ENCODE data around the gene MPP2. TPM values are rescaled to one million over a fixed set of nuclear protein-coding genes. Genes with fewer than 3 reads are reported as not detected.

Gene MPP2
- total RNA-seq, 2 experiments from 2014 or later, result 0.16 to 0.67 TPM

DNA sequence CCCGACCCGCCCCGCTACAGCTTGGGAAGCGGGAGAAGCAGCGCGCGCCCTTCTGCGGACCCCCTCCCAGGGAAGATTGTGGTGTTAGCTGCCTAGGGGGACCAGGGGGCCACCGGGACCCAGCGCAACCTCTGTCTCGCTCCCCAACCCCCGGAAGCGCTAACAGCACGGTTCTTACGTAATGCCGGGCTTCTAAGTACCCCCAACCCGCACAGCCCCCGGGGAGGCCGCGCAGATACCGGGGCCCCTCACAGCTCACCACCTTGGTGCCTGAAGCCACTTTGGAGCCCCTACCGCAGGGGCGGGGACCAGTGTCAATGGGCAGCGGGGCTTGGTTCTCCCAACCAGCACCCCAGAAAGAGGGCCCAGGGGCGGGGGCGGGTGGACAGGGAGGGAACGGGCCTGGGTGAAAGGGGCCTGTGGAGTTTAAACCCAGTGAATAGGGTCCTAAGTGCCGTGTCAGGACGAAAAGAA lies 348 bp downstream of the MPP2 start:
- TF ChIP-seq, protein P1, sequence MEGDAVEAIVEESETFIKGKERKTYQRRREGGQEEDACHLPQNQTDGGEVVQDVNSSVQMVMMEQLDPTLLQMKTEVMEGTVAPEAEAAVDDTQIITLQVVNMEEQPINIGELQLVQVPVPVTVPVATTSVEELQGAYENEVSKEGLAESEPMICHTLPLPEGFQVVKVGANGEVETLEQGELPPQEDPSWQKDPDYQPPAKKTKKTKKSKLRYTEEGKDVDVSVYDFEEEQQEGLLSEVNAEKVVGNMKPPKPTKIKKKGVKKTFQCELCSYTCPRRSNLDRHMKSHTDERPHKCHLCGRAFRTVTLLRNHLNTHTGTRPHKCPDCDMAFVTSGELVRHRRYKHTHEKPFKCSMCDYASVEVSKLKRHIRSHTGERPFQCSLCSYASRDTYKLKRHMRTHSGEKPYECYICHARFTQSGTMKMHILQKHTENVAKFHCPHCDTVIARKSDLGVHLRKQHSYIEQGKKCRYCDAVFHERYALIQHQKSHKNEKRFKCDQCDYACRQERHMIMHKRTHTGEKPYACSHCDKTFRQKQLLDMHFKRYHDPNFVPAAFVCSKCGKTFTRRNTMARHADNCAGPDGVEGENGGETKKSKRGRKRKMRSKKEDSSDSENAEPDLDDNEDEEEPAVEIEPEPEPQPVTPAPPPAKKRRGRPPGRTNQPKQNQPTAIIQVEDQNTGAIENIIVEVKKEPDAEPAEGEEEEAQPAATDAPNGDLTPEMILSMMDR (conservative IDR thresholded peaks at IDR 0.05; ENCODE audit: low read length), result no peak
- TF ChIP-seq EZH2phosphoT487 (IDR thresholded peaks at IDR 0.05; ENCODE audit: borderline replicate concordance, low read depth, low read length), result no peak
- BruUV-seq (replicated peaks), result no TSS peak
- Histone ChIP-seq H3K4me2 (ENCODE audit: low read length) (peak overlapping the region; percentile 69), H3K9me3 (ENCODE audit: low read length) (no peaks in the 10 kb centered on the region), H3K4me3 (ENCODE audit: low read depth, low read length, poor library complexity, severe bottlenecking) (peak overlapping the region; percentile 53), H2AFZ (ENCODE audit: low read length) (peak overlapping the region; percentile 52), H4K20me1 (ENCODE audit: insufficient read depth, low read length) (no peaks in the 10 kb centered on the region), H3K27ac (ENCODE audit: low read depth, low read length, poor library complexity, severe bottlenecking) (no peak overlapping the region), H3K4me1 (ENCODE audit: insufficient read depth, low read length, poor library complexity, severe bottlenecking) (peaks cover 12% of the 10 kb centered on the region), H3K79me2 (ENCODE audit: insufficient read depth, low read depth, low read length) (no peaks in the 10 kb centered on the region), H3K9me2 (ENCODE audit: insufficient read depth, low read length) (no peaks in the 10 kb centered on the region), H3K36me3 (ENCODE audit: insufficient read depth, low read length) (no peaks in the 10 kb centered on the region)
- no peak for DNase-seq (ENCODE audit: low spot score)
- ChIA-PET CTCF (ENCODE audit: unreplicated experiment) (no interaction called here), POLR2A (no interaction called here)
- intact Hi-C loops (cut with micrococcal nuclease; ENCODE audit: unreplicated experiment), result no loop called here

DNA sequence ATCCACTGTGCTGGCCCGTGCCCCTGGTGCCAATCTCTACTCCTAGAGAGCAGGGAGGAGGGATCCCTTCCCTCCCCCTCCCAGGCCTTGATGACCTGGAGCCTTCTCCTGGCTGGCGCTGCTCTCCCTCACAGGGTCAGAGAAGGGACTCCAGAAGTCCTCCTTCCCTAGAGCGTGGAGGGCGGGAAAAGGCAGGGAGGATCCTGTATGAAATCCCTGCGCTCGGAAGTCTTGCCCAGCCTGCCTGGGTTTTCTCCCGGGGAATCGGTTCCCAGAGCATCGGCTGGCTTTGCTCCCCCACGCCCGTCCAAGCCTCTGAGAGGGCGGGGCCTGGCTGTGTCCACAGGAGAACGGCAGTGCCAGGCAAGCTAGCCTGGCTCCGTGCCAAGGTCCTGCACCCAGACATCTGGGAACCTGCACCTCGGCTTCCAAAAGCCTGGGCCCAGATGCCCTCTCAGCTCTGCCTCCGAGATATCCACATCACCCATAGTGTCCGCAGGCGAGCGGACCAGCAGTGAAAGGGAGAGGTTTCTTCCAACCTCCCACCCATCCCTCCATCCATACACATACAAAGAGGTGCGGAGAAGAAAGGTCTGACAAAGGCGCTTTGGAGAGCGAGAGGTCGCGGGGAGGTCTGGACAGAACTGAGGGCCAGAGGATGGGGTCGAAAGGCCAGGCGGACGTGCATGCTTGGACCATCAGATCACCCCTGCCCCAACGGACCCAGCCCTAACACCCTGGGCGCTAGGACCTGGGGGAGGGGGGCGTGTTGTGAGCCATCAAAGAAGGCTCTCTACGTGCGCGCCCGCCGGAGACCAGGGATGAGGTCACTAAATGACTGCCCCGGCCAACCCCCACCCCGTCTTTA lies 1.1 kb downstream of the MPP2 start:
- Histone ChIP-seq H3K36me3 (ENCODE audit: insufficient read depth, low read length) (no peaks in the 10 kb centered on the region), H4K20me1 (ENCODE audit: insufficient read depth, low read length) (no peaks in the 10 kb centered on the region), H3K27ac (ENCODE audit: low read depth, low read length, poor library complexity, severe bottlenecking) (no peak overlapping the region), H3K4me2 (ENCODE audit: low read length) (no peak overlapping the region), H3K4me1 (ENCODE audit: insufficient read depth, low read length, poor library complexity, severe bottlenecking) (peaks cover 12% of the 10 kb centered on the region), H3K79me2 (ENCODE audit: insufficient read depth, low read depth, low read length) (no peaks in the 10 kb centered on the region), H2AFZ (ENCODE audit: low read length) (no peak overlapping the region), H3K9me2 (ENCODE audit: insufficient read depth, low read length) (no peaks in the 10 kb centered on the region), H3K9me3 (ENCODE audit: low read length) (no peaks in the 10 kb centered on the region), H3K4me3 (ENCODE audit: low read depth, low read length, poor library complexity, severe bottlenecking) (no peak overlapping the region)
- TF ChIP-seq, protein P1 (conservative IDR thresholded peaks at IDR 0.05; ENCODE audit: low read length), result no peak
- no peak for TF ChIP-seq EZH2phosphoT487 (IDR thresholded peaks at IDR 0.05; ENCODE audit: borderline replicate concordance, low read depth, low read length)
- intact Hi-C loops (cut with micrococcal nuclease; ENCODE audit: unreplicated experiment), result no loop called here
- no peak for DNase-seq (ENCODE audit: low spot score)
- ChIA-PET POLR2A (no interaction called here), CTCF (ENCODE audit: unreplicated experiment) (no interaction called here)
- no TSS peak for BruUV-seq (replicated peaks)

DNA sequence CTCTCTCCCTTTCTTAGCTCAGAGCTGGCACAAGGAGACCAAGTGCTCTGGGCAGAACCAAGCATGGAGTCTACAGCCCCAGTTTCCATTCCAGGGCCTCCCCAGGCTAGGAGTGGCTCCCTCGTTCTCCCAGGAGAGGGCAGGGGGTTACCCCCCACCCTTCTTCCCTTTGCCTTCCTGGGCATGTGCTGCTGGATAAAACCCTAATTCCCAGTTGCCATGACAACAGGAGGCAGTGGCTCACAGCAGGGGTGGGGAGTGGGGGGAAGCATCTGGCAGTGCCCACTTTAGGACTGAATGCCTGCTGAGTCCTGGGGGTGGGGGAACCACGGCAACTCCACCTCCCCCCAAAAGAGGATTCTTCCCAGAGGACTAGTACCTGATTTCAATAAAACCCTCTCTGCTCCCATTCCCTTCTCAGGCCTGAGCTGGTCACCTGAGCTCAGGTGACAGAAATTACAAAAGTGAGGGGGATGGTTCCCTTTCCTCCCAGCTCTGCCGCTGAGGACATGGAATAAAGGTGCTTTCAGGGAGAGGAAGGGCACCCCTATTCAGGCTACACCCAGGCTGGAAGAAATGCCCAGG lies 1.8 kb downstream of the MPP2 start:
- H3K27ac ChIP-seq (ENCODE audit: low read depth, low read length, poor library complexity, severe bottlenecking), result no peak overlapping the region
- no peak overlapping the region for H2AFZ ChIP-seq (ENCODE audit: low read length)
- H4K20me1 ChIP-seq (ENCODE audit: insufficient read depth, low read length), result no peaks in the 10 kb centered on the region
- no peak overlapping the region for H3K4me2 ChIP-seq (ENCODE audit: low read length)
- DNase-seq (ENCODE audit: low spot score), result no peak
- TF ChIP-seq, protein P1 (conservative IDR thresholded peaks at IDR 0.05; ENCODE audit: low read length), result no peak
- no peak for TF ChIP-seq EZH2phosphoT487 (IDR thresholded peaks at IDR 0.05; ENCODE audit: borderline replicate concordance, low read depth, low read length)
- BruUV-seq (replicated peaks), result no TSS peak
- H3K36me3 ChIP-seq (ENCODE audit: insufficient read depth, low read length), result no peaks in the 10 kb centered on the region
- H3K9me2 ChIP-seq (ENCODE audit: insufficient read depth, low read length), result no peaks in the 10 kb centered on the region
- H3K4me3 ChIP-seq (ENCODE audit: low read depth, low read length, poor library complexity, severe bottlenecking), result no peak overlapping the region
- H3K9me3 ChIP-seq (ENCODE audit: low read length), result no peaks in the 10 kb centered on the region
- CTCF ChIA-PET (ENCODE audit: unreplicated experiment), result no interaction called here
- POLR2A ChIA-PET, result no interaction called here
- intact Hi-C loops (cut with micrococcal nuclease; ENCODE audit: unreplicated experiment), result no loop called here
- H3K79me2 ChIP-seq (ENCODE audit: insufficient read depth, low read depth, low read length), result no peaks in the 10 kb centered on the region
- peaks cover 12% of the 10 kb centered on the region for H3K4me1 ChIP-seq (ENCODE audit: insufficient read depth, low read length, poor library complexity, severe bottlenecking)
